HG03571 (cell line): Measurements from ENCODE around the gene YWHAE.
"Not testable (repeated sequence)": the region's sequence is repeated elsewhere in the genome, so short reads cannot be mapped to it uniquely, and the experiment has no call there.

ENCODE experiments used
- ATAC-seq: cut with Tn5 transposase; IDR thresholded peaks from one replicate; pipeline ENCODE4 v1.9.1; 2021; ENCODE audit not compliant: unreplicated experiment

Gene YWHAE

GRCh38 chr17:1413281-1413791 is 13.3 kb upstream of the YWHAE start:
- no peak for ATAC-seq

DNA sequence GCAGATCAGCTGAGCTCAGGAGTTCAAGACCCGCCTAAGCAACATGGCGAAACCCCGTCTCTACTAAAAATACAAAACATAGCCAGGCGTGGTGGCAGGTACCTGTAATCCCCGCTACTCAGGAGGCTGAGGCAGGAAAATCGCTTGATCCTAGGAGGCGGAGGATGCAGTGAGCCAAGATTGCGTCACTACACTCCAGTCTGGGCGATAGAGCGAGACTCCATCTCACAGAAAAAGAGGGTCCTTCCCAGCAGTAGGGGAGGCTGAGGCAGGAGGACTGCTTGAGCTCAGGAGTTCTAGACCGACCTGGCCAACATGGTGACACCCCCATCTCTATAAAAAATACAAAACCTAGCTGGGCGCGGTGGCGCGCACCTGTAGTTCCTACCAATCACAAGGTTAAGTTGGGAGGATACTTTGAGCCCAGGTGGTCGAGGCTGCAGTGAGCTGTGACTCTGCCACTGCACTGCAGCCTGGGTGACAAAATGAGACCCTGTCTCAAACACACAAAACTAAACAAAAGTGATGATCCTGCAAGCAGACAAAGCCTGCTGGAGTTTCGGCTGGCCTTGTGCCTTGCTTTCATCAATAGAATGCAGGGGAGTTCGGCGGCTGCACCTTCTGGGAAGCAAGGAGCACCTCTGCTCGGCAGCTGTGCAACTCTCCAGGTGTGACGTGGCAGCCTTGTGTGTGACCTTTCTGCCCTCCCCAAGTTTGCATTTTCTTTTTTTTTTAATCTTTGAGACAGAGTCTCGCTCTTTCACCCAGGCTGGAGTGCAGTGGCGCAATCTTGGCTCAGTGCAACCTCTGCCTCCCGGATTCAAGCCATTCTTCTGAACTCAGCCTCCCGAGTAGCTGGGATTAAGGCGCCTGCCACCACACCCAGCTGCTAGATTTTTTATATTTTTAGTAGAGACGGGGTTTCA is 12.4 kb upstream of the YWHAE start:
- ATAC-seq = no peak

- ATAC-seq = no peak
Measured at GRCh38 chr17:1402262-1402586, 2.2 kb upstream of the YWHAE start.

GRCh38 chr17:1398931-1399678 is 917 bp downstream of the YWHAE start:
- ATAC-seq = no peak

- no peak for ATAC-seq
Measured at GRCh38 chr17:1398028-1398427, 2.0 kb downstream of the YWHAE start.

DNA sequence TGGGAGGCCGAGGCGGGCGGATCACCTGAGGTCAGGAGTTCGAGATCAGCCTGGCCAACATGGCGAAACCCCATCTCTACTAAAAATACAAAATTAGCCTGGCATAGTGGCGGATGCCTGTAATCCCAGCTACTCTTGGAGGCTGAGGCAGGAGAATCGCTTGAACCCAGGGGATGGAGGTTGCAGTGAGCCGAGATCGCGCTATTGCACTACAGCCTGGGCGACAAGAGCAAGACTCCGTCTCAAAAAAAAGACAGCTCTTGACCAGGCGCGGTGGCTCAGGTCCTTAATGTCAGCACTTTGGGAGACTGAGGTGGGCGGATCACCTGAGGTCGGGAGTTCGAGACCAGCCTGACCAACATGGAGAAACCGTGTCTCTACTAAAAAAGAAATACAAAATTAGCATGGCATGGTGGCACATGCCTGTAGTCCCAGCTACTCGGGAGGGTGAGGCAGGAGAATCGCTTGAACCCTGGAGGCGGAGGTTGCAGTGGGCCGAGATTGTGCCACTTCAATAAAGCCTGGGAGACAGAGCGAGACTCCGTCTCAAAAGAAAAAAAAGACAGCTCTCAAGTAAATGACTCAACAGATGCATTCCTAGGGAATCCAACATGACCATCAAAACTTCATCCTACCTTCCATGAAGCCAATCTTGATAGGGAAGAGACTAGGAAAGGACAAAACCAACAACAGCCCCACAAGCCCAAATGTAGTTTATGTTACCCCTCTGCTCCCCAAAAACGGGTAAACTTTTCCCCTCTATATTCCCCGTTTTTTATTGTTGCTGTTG is 4.0 kb downstream of the YWHAE start:
- ATAC-seq = not testable (repeated sequence)

GRCh38 chr17:1391577-1391976 is 8.4 kb downstream of the YWHAE start:
- no peak for ATAC-seq

- ATAC-seq = no peak
Measured at GRCh38 chr17:1390432-1391367, 9.3 kb downstream of the YWHAE start.

- ATAC-seq = not testable (repeated sequence)
Measured at GRCh38 chr17:1387490-1388227, 12.4 kb downstream of the YWHAE start.

GRCh38 chr17:1386675-1387190 is 13.3 kb downstream of the YWHAE start:
- ATAC-seq = not testable (repeated sequence)

DNA sequence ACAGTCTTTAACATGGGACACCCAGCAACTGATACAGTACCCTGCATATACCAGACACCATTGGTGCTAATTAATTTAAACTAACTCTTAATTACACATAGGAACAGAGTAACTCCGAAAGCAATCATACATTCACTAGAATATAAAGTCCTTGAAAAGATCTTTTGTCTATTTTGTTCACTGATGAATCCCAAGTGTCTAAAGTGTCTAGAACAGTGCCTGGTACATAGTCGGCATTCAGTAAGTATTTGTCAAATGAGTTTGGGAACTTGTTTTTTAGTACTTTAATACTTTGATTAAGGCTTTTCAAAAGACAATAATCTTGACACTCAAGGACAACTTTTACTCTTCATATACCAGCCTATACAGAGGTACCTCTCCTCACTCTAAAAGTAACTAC is 13.8 kb downstream of the YWHAE start:
- ATAC-seq = no peak

GRCh38 chr17:1385861-1386260 is 14.2 kb downstream of the YWHAE start:
- ATAC-seq = no peak

DNA sequence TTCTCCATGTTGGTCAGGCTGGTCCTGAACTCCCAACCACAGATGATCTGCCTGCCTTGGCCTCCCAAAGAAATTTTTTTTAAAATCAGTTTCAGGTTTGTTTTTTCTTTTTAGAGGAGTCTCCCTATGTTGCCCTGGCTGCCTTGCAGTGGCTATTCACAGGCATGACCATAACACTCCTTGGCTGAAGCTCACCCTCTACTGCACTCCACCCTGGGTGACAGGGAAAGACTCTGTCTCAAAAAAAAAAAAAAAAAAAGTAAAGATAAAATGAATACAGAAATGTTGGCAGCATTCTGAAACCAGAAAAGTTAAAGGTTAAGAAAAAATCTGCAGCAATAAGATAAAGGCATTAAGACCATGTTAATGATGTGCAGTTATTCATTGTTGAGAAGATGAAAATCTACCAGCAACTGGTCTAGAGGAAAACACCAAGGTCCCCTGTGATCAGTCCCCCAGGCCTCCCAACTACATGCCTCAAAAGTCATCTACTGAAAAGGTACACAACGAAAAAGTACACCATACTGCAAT is 15.1 kb downstream of the YWHAE start:
- no peak for ATAC-seq

- no peak for ATAC-seq
Measured at GRCh38 chr17:1379930-1380313, 20.1 kb downstream of the YWHAE start.

- ATAC-seq = no peak
Measured at GRCh38 chr17:1379208-1379929, 20.7 kb downstream of the YWHAE start.

DNA sequence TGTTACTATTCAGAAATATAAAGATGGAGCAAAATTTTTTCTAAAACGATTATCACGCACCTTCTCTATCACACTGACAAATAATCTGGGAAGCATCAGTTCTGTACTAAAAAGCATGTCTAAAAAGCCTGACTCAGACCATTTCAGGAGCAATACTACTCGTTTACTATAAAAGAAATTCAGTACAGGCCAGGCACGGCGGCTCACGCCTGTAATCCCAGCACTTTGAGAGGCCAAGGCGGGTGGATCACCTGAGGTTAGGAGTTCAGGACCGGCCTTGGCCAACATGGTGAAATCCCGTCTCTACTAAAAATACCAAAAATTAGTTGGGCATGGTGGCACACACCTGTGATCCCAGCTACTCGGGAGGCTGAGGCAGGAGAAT is 21.6 kb downstream of the YWHAE start:
- not testable (repeated sequence) for ATAC-seq

DNA sequence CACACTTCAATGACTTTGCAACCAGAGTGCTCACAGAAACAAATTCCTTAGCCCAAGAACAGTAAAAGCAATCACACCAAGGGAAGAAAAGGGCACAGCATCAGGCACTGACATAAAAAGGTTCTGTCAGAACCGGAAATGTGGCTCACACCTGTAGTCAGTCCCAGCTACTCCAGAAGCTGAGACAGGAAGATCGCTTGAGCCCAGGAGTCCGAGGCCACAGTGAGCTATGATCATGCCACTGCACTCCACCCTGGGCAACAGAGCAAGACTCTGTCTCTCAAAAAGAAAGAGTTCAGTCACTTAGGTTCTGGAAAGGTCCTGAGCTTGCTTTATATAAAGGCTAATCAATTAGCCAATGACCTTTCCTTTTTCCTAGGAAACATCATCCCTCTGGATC is 22.7 kb downstream of the YWHAE start:
- no peak for ATAC-seq

DNA sequence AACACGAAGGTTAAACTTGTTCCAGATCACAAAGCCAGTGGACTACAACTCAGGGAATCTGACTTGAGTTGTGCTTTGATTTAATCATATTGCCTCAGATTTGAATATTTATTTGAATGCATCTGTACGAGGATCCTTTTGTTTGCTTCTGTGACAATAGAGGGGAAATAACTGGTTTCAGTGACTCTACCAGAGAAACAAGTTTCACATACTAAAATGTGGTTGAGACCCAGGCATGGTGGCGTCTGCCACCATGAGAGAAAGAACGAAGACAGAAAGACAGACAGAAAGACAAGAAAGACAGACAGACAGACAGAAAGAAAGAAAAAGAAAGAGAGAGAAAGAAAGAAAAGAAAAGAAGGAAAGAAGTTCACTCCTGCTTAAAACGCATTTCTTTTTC is 24.0 kb downstream of the YWHAE start:
- ATAC-seq = no peak
